ENCODE data around the gene ZNF775. TPM values are rescaled to one million over a fixed set of nuclear protein-coding genes. Genes with fewer than 3 reads are reported as not detected.

ZNF775 gene
- total RNA-seq, 2 experiments from 2014 or later, result 5.4 to 6.4 TPM

GRCh38 chr7:150398965-150399320, 19.8 kb downstream of the ZNF775 start:
- POLR2A ChIA-PET, result no interaction called here
- peaks cover 14% of the 10 kb centered on the region for H3K4me1 Mint-ChIP-seq

GRCh38 chr7:150399421-150400007, 20.4 kb downstream of the ZNF775 start:
- DNase-seq (no peak), ATAC-seq (ENCODE audit: low read depth) (no peak)
- POLR2A ChIA-PET, result no interaction called here
- Mint-ChIP-seq H3K9me3 (no peaks in the 10 kb centered on the region), H3K4me3 (no peak overlapping the region), H3K27ac (no peak overlapping the region), H3K4me1 (peaks cover 18% of the 10 kb centered on the region), H3K36me3 (no peaks in the 10 kb centered on the region), H3K27me3 (no peaks in the 10 kb centered on the region)

More at GRCh38 chr7:150398965-150399320, 19.8 kb downstream of the ZNF775 start:
- Mint-ChIP-seq H3K27ac (no peak overlapping the region), H3K9me3 (no peaks in the 10 kb centered on the region), H3K27me3 (no peaks in the 10 kb centered on the region), H3K36me3 (no peaks in the 10 kb centered on the region), H3K4me3 (no peak overlapping the region)
- no peak for ATAC-seq (ENCODE audit: low read depth)
- no peak for DNase-seq

GRCh38 chr7:150400008-150400787, 21.1 kb downstream of the ZNF775 start:
- Mint-ChIP-seq H3K36me3 (no peaks in the 10 kb centered on the region), H3K27ac (no peak overlapping the region), H3K4me1 (peaks cover 19% of the 10 kb centered on the region), H3K9me3 (no peaks in the 10 kb centered on the region), H3K27me3 (no peaks in the 10 kb centered on the region), H3K4me3 (no peak overlapping the region)
- DNase-seq (no peak), ATAC-seq (ENCODE audit: low read depth) (no peak)
- POLR2A ChIA-PET, result no interaction called here

- Mint-ChIP-seq H3K9me3 (no peaks in the 10 kb centered on the region), H3K4me3 (no peak overlapping the region)
Observed at GRCh38 chr7:150400788-150401423, 21.8 kb downstream of the ZNF775 start.

GRCh38 chr7:150401424-150401790, 22.3 kb downstream of the ZNF775 start:
- Mint-ChIP-seq H3K4me1 (peaks cover 24% of the 10 kb centered on the region), H3K9me3 (no peaks in the 10 kb centered on the region), H3K27ac (no peak overlapping the region), H3K4me3 (no peak overlapping the region), H3K27me3 (no peaks in the 10 kb centered on the region), H3K36me3 (peaks cover 2% of the 10 kb centered on the region)
- POLR2A ChIA-PET, result no interaction called here
- DNase-seq (no peak), ATAC-seq (ENCODE audit: low read depth) (no peak)

More at GRCh38 chr7:150400788-150401423, 21.8 kb downstream of the ZNF775 start:
- no peak for DNase-seq
- POLR2A ChIA-PET, result no interaction called here
- Mint-ChIP-seq H3K27ac (no peak overlapping the region), H3K27me3 (no peaks in the 10 kb centered on the region), H3K4me1 (peaks cover 19% of the 10 kb centered on the region), H3K36me3 (peaks cover 2% of the 10 kb centered on the region)
- ATAC-seq (ENCODE audit: low read depth), result no peak

- no peak overlapping the region for H3K27ac Mint-ChIP-seq
- no peaks in the 10 kb centered on the region for H3K27me3 Mint-ChIP-seq
- ATAC-seq (ENCODE audit: low read depth) (no peak), DNase-seq (no peak)
- H3K4me1 Mint-ChIP-seq, result peaks cover 26% of the 10 kb centered on the region
- POLR2A ChIA-PET, result no interaction called here
- H3K9me3 Mint-ChIP-seq, result no peaks in the 10 kb centered on the region
- peaks cover 3% of the 10 kb centered on the region for H3K36me3 Mint-ChIP-seq
- no peak overlapping the region for H3K4me3 Mint-ChIP-seq
Observed at GRCh38 chr7:150401861-150402631, 22.9 kb downstream of the ZNF775 start.

- H3K4me3 Mint-ChIP-seq, result peak overlapping the region; percentile 15
- POLR2A ChIA-PET, result interaction anchor here (6.0 kb wide), 1 partner anchor 33 kb away, joined by 47 read pairs; the partner anchor contains the start of gene REPIN1
- DNase-seq (no peak), ATAC-seq (ENCODE audit: low read depth) (no peak)
- peaks cover 5% of the 10 kb centered on the region for H3K36me3 Mint-ChIP-seq
- no peaks in the 10 kb centered on the region for H3K9me3 Mint-ChIP-seq
- H3K27me3 Mint-ChIP-seq, result no peaks in the 10 kb centered on the region
- peak overlapping the region; percentile 35 for H3K27ac Mint-ChIP-seq
- H3K4me1 Mint-ChIP-seq, result peaks cover 28% of the 10 kb centered on the region
Observed at GRCh38 chr7:150402671-150403321, 23.7 kb downstream of the ZNF775 start.

- H3K27me3 Mint-ChIP-seq, result no peaks in the 10 kb centered on the region
- H3K4me1 Mint-ChIP-seq, result peaks cover 28% of the 10 kb centered on the region
- H3K9me3 Mint-ChIP-seq, result no peaks in the 10 kb centered on the region
- ATAC-seq (ENCODE audit: low read depth) (no peak), DNase-seq (no peak)
- POLR2A ChIA-PET, result interaction anchor here (0.8 to 6.0 kb wide), 5 partner anchors 10 to 80 kb away, joined by 4 to 47 read pairs (median 4); partner anchors contain the start of genes ACTR3C, LRRC61 and REPIN1
- H3K4me3 Mint-ChIP-seq, result peak overlapping the region; percentile 98
- H3K27ac Mint-ChIP-seq, result peak overlapping the region; percentile 86
- H3K36me3 Mint-ChIP-seq, result peaks cover 5% of the 10 kb centered on the region
Observed at GRCh38 chr7:150403376-150404171, 24.4 kb downstream of the ZNF775 start.

GRCh38 chr7:150404172-150404804, 25.2 kb downstream of the ZNF775 start:
- Mint-ChIP-seq H3K9me3 (no peaks in the 10 kb centered on the region), H3K4me1 (peaks cover 28% of the 10 kb centered on the region), H3K4me3 (peak overlapping the region; percentile 98), H3K36me3 (peaks cover 10% of the 10 kb centered on the region), H3K27me3 (no peaks in the 10 kb centered on the region), H3K27ac (peak overlapping the region; percentile 86)
- DNase-seq (no peak), ATAC-seq (ENCODE audit: low read depth) (no peak)
- POLR2A ChIA-PET, result interaction anchor here (0.6 to 6.0 kb wide), 8 partner anchors 9 to 81 kb away, joined by 3 to 47 read pairs (median 4); partner anchors contain the start of genes ACTR3C, LRRC61 and REPIN1

GRCh38 chr7:150404805-150405583, 25.9 kb downstream of the ZNF775 start:
- ATAC-seq (ENCODE audit: low read depth) (peak; percentile 77), DNase-seq (peak; percentile 87)
- POLR2A ChIA-PET, result interaction anchor here (0.5 to 6.0 kb wide), 13 partner anchors 10 to 352 kb away, joined by 3 to 47 read pairs (median 4); partner anchors contain the start of genes ACTR3C, LRRC61 and REPIN1
- Mint-ChIP-seq H3K4me1 (peaks cover 28% of the 10 kb centered on the region), H3K27me3 (no peaks in the 10 kb centered on the region), H3K27ac (peak overlapping the region; percentile 98), H3K9me3 (no peaks in the 10 kb centered on the region), H3K4me3 (peak overlapping the region; percentile 98), H3K36me3 (peaks cover 10% of the 10 kb centered on the region)
